ENCODE measurements around the gene RFESD.

- TF ChIP-seq CTCF (conservative IDR thresholded peaks at IDR 0.05 in 1 of 2, IDR thresholded peaks at IDR 0.05 in 1 of 2; ENCODE audit: extremely low read depth in 1 of 2, insufficient read depth in 1 of 2, low read depth in 1 of 2, low read length in 2 of 2) (no peak), EZH2 (IDR thresholded peaks at IDR 0.05; ENCODE audit: borderline replicate concordance, low read length) (no peak)
Measured at GRCh38 chr5:95623706-95624105, 22.9 kb upstream of the RFESD start.

Measured in mammary epithelial cell (primary cell).